GM18873 (cell line): ENCODE measurements around the gene PCDHB8.
"Not testable (repeated sequence)": the region's sequence is repeated elsewhere in the genome, so short reads cannot be mapped to it uniquely, and the experiment has no call there.

Source experiments
- ATAC-seq: cut with Tn5 transposase; IDR thresholded peaks from one replicate; pipeline ENCODE4 v1.9.1; 2021; ENCODE audit warnings: mild to moderate bottlenecking, moderate library complexity, moderate number of reproducible peaks; ENCODE audit not compliant: unreplicated experiment, low FRiP score

Gene PCDHB8

DNA sequence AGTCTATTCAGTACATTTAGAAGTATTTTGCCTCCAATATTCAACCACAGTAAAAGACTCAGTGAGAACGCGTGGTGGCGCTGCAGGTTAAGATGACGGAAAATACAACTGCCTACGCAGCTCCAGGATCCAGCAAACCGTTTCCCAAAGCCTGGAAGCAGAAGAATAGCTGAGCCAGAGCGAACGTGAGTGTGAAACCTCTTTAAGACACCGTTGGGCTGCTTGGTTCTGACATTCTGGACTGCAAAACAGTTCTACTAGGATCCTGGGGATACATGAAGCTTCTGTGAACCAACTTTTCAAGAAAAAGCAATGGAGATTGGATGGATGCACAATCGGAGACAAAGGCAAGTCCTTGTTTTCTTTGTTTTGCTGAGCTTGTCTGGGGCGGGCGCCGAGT, 4.7 kb downstream of the PCDHB8 start, which contains the start of gene PCDHB16:
TSS of gene PCDHB16 (plus strand) at position 140 of the 400 bp plus-strand sequence. CDS start at position 313, 173 bp downstream.
- ATAC-seq: no peak

DNA sequence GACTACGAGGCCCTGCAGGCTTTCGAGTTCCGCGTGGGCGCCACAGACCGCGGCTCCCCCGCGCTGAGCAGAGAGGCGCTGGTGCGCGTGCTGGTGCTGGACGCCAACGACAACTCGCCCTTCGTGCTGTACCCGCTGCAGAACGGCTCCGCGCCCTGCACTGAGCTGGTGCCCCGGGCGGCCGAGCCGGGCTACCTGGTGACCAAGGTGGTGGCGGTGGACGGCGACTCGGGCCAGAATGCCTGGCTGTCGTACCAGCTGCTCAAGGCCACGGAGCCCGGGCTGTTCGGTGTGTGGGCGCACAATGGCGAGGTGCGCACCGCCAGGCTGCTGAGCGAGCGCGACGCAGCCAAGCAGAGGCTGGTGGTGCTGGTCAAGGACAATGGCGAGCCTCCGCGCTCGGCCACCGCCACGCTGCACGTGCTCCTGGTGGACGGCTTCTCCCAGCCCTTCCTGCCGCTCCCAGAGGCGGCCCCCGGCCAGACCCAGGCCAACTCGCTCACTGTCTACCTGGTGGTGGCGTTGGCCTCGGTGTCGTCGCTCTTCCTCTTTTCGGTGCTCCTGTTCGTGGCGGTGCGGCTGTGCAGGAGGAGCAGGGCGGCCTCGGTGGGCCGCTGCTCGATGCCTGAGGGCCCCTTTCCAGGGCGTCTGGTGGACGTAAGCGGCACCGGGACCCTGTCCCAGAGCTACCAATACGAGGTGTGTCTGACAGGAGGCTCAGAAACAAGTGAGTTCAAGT, 6.7 kb downstream of the PCDHB8 start:
- not testable (repeated sequence) for ATAC-seq

DNA sequence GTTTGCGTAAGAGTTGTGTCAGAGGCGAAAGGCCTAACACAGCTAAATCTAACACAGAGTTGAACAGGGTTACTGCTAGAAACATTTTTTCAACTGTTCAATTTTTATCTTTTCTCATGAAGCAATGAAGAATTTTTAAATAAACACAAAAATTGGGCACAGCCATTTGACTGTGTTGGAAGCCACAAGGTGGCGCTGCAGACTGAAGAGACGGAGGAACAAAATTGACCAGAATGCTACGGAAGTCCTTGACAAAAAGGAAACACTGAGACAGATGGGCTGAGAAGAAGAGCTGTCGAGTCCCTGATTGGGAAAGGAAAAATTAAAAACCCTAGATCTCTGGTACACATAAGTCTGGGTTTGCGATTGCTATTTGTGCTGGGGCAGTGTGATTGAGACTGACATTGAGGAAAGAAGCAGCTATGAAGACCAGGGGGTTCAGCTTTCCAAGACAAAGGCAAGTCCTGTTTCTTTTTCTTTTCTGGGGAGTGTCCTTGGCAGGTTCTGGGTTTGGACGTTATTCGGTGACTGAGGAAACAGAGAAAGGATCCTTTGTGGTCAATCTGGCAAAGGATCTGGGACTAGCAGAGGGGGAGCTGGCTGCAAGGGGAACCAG, 9.4 kb downstream of the PCDHB8 start, which contains the start of gene PCDHB9:
TSS of gene PCDHB9 (plus strand) at position 265 of the 616 bp plus-strand sequence. CDS start at position 423, 158 bp downstream.
- no peak for ATAC-seq

DNA sequence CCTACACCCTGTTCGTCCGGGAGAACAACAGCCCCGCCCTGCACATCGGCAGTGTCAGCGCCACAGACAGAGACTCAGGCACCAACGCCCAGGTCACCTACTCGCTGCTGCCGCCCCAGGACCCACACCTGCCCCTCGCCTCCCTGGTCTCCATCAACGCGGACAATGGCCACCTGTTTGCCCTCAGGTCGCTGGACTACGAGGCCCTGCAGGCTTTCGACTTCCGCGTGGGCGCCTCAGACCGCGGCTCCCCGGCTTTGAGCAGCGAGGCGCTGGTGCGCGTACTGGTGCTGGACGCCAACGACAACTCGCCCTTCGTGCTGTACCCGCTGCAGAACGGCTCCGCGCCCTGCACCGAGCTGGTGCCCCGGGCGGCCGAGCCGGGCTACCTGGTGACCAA, 11.1 kb downstream of the PCDHB8 start:
- ATAC-seq: not testable (repeated sequence)

DNA sequence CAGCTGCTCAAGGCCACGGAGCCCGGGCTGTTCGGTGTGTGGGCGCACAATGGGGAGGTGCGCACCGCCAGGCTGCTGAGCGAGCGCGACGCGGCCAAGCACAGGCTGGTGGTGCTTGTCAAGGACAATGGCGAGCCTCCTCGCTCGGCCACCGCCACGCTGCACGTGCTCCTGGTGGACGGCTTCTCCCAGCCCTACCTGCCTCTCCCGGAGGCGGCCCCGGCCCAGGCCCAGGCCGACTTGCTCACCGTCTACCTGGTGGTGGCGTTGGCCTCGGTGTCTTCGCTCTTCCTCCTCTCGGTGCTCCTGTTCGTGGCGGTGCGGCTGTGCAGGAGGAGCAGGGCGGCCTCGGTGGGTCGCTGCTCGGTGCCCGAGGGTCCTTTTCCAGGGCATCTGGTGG, 11.5 kb downstream of the PCDHB8 start:
- ATAC-seq: not testable (repeated sequence)

DNA sequence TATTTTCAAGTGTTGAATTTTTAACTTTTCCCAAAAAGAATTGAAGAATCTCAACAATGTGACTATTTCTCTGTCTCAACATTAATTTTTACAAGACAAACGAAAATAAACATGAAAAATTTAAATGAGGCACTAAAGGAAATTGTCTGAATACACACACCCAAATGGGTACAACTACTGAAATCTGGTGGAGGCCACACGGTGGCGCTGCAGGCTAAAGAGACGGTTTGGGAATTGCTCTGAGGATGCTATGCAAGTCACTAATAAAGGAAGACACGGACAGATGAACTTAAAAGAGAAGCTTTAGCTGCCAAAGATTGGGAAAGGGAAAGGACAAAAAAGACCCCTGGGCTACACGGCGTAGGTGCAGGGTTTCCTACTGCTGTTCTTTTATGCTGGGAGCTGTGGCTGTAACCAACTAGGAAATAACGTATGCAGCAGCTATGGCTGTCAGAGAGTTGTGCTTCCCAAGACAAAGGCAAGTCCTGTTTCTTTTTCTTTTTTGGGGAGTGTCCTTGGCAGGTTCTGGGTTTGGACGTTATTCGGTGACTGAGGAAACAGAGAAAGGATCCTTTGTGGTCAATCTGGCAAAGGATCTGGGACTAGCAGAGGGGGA, 14.6 kb downstream of the PCDHB8 start, which contains the start of gene PCDHB10:
TSS of gene PCDHB10 (plus strand) at position 244 of the 616 bp plus-strand sequence. CDS start at position 444, 200 bp downstream.
- no peak for ATAC-seq

DNA sequence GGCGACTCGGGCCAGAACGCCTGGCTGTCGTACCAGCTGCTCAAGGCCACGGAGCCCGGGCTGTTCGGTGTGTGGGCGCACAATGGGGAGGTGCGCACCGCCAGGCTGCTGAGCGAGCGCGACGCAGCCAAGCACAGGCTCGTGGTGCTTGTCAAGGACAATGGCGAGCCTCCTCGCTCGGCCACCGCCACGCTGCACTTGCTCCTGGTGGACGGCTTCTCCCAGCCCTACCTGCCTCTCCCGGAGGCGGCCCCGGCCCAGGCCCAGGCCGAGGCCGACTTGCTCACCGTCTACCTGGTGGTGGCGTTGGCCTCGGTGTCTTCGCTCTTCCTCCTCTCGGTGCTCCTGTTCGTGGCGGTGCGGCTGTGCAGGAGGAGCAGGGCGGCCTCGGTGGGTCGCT, 16.7 kb downstream of the PCDHB8 start:
- not testable (repeated sequence) for ATAC-seq

DNA sequence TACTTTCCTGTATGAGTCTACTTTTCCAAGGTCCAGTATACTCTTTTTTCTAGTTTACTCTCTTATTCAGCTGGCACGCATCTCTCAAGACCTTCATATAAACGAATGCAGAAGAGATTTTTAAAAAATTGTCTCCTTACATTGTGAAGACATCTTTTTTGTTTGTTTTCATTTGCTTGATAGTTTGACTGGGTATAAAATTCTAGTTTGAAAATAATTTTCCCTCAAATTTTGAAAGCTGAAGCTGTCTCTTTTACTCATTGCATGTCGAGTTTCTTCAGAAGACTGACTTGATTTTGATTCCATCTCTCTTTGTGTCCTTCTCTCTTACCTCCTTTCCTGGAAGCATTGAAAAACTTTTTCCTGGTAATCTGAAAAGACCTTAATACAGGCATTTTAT, 18.8 kb downstream of the PCDHB8 start:
- ATAC-seq: no peak

DNA sequence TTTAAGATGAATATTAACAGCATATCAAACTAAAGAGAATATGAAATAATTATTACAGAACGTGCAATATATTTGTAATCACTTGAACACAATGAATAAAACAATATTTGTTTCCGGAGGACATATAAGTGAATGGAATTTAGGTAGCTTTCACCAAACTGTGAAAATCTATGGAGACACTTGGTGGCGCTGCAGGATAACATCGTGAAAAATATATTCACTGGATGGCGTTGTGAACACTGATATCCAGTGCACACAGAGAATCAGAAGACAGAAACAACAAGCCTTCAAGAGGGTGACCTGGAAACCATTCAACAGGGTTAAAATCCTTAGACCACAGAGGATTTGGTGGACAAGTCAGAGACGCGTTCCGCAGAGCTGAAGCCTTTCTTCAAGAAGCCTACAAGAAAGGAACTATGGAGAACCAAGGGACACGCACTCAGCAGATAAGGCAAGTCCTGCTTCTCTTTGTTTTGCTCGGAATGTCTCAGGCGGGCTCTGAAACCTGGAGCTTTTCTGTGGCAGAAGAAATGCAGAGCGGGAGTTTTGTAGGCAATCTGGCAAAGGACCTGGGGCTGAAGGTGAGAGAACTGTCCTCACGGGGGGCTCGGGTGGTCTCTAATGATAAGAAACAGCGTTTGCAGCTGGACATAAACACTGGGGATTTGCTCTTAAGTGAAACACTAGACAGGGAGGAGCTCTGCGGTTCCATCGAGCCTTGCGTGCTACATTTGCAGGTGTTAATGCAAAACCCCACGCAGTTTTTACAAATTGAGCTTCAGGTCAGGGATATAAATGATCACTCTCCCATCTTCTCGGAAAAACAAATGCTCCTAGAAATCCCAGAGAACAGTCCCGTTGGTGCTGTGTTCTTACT, 22.0 kb downstream of the PCDHB8 start, which contains the start of gene PCDHB11:
TSS of gene PCDHB11 (plus strand) at position 269 of the 877 bp plus-strand sequence. CDS start at position 417, 148 bp downstream.
- no peak for ATAC-seq

DNA sequence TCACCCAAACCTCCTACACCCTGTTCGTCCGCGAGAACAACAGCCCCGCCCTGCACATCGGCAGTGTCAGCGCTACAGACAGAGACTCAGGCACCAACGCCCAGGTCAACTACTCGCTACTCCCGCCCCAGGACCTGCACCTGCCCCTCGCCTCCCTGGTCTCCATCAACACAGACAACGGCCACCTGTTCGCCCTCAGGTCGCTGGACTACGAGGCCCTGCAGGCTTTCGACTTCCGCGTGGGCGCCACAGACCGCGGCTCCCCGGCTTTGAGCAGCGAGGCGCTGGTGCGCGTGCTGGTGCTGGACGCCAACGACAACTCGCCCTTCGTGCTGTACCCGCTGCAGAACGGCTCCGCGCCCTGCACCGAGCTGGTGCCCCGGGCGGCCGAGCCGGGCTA, 23.5 kb downstream of the PCDHB8 start:
- ATAC-seq: not testable (repeated sequence)

DNA sequence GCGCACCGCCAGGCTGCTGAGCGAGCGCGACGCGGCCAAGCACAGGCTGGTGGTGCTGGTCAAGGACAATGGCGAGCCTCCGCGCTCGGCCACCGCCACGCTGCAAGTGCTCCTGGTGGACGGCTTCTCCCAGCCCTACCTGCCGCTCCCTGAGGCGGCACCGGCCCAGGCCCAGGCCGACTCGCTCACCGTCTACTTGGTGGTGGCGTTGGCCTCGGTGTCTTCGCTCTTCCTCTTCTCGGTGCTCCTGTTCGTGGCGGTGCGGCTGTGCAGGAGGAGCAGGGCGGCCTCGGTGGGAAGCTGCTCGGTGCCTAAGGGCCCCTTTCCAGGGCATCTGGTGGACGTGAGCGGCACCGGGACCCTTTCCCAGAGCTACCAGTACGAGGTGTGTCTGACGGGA, 24.1 kb downstream of the PCDHB8 start:
- not testable (repeated sequence) for ATAC-seq

DNA sequence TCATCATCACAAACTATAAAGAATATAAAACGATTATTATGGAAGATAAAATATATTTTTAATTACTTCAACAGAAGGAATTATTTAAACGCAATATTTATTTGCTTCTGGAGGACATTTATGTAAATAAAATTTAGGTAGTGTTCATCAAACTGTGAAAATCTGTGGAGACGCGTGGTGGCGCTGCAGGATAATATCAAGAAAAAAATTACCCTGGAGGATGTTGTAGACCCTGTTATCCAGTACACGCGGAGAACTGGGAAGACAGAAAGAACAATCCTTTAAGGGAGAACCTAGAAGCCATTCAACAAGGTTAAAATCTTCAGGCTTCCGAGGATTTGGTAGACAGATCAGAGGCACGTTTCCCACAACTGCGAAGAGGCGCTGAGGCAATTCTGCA, 30.9 kb downstream of the PCDHB8 start, which contains the start of gene PCDHB12:
TSS of gene PCDHB12 (plus strand) at position 242 of the 400 bp plus-strand sequence. CDS start 189 bp downstream, outside the sequence.
- no peak for ATAC-seq

DNA sequence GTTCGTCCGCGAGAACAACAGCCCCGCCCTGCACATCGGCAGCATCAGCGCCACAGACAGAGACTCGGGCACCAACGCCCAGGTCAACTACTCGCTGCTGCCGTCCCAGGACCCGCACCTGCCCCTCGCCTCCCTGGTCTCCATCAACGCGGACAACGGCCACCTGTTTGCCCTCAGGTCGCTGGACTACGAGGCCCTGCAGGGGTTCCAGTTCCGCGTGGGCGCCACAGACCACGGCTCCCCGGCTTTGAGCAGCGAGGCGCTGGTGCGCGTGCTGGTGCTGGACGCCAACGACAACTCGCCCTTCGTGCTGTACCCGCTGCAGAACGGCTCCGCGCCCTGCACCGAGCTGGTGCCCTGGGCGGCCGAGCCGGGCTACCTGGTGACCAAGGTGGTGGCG, 32.7 kb downstream of the PCDHB8 start:
- ATAC-seq: not testable (repeated sequence)

DNA sequence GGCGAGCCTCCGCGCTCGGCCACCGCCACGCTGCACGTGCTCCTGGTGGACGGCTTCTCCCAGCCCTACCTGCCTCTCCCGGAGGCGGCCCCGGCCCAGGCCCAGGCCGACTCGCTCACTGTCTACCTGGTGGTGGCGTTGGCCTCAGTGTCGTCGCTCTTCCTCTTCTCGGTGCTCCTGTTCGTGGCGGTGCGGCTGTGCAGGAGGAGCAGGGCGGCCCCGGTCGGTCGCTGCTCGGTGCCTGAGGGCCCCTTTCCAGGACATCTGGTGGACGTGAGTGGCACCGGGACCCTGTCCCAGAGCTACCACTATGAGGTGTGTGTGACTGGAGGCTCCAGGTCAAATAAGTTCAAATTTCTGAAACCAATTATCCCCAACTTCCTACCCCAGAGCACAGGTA, 33.3 kb downstream of the PCDHB8 start:
- not testable (repeated sequence) for ATAC-seq

DNA sequence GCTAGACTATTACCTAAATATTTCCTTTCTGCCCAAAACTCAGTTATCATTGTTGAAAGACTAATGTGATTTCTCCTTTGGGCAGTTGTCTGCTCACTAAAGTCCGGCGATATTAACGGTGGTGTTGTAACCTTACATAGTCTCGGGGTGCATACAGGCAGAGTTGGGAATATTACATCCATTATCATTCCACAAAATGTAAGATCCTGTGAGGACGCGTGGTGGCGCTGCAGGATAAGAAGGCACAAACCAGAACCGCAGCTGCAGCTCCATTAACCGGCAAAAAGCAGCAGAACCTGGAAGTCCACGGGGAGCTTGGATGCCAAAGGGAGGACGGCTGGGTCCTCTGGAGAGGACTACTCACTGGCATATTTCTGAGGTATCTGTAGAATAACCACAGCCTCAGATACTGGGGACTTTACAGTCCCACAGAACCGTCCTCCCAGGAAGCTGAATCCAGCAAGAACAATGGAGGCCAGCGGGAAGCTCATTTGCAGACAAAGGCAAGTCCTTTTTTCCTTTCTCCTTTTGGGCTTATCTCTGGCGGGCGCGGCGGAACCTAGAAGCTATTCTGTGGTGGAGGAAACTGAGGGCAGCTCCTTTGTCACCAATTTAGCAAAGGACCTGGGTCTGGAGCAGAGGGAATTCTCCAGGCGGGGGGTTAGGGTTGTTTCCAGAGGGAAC, 36.2 kb downstream of the PCDHB8 start, which contains the start of gene PCDHB13:
TSS of gene PCDHB13 (plus strand) at position 264 of the 684 bp plus-strand sequence. CDS start at position 469, 205 bp downstream.
- ATAC-seq: not testable (repeated sequence)

DNA sequence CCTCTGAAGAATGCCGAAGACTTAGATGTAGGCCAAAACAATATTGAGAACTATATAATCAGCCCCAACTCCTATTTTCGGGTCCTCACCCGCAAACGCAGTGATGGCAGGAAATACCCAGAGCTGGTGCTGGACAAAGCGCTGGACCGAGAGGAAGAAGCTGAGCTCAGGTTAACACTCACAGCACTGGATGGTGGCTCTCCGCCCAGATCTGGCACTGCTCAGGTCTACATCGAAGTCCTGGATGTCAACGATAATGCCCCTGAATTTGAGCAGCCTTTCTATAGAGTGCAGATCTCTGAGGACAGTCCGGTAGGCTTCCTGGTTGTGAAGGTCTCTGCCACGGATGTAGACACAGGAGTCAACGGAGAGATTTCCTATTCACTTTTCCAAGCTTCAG, 37.0 kb downstream of the PCDHB8 start:
- not testable (repeated sequence) for ATAC-seq

DNA sequence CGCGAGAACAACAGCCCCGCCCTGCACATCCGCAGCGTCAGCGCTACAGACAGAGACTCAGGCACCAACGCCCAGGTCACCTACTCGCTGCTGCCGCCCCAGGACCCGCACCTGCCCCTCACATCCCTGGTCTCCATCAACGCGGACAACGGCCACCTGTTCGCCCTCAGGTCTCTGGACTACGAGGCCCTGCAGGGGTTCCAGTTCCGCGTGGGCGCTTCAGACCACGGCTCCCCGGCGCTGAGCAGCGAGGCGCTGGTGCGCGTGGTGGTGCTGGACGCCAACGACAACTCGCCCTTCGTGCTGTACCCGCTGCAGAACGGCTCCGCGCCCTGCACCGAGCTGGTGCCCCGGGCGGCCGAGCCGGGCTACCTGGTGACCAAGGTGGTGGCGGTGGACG, 37.9 kb downstream of the PCDHB8 start:
- ATAC-seq: not testable (repeated sequence)

DNA sequence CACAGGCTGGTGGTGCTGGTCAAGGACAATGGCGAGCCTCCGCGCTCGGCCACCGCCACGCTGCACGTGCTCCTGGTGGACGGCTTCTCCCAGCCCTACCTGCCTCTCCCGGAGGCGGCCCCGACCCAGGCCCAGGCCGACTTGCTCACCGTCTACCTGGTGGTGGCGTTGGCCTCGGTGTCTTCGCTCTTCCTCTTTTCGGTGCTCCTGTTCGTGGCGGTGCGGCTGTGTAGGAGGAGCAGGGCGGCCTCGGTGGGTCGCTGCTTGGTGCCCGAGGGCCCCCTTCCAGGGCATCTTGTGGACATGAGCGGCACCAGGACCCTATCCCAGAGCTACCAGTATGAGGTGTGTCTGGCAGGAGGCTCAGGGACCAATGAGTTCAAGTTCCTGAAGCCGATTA, 38.4 kb downstream of the PCDHB8 start:
- ATAC-seq: not testable (repeated sequence)

DNA sequence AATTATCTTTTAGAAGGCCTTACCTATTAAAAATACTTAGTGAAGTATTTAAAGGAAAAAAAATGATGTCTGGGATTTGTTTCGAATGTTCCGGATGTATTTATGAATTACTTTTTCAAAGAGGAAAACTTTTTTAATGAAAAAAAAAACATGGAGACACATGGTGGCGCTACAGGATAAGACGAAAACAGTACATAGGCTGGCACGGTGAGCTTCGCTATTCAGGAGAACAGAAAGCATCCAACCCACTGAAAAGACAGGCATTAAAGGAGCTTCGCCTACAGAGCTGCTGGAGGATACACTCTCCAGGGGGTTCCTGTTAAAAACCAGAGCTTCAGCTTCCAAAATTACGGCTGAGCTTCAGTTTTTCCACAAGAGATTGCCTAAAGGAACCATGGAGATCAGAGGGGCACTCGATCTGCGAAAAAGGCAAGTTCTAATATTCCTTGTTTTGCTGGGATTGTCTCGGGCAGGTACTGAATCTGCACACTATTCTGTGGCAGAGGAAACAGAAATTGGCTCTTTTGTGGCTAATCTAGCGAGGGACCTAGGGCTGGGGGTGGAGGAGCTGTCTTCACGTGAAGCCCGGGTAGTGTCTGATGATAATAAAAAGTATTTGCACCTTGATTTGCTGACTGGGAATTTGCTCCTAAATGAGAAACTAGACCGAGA, 45.7 kb downstream of the PCDHB8 start, which contains the start of gene PCDHB14:
TSS of gene PCDHB14 (plus strand) at position 232 of the 672 bp plus-strand sequence. CDS start at position 395, 163 bp downstream.
- ATAC-seq: no peak
